Measurements from ENCODE around the gene DNAH9. TPM values are rescaled to one million over a fixed set of nuclear protein-coding genes. Genes with fewer than 3 reads are reported as not detected.

DNAH9 gene
- polyA plus RNA-seq, 2 of the 4 experiments (the other 2 are of a cell fraction), result 0.03 to 0.04 TPM

DNA sequence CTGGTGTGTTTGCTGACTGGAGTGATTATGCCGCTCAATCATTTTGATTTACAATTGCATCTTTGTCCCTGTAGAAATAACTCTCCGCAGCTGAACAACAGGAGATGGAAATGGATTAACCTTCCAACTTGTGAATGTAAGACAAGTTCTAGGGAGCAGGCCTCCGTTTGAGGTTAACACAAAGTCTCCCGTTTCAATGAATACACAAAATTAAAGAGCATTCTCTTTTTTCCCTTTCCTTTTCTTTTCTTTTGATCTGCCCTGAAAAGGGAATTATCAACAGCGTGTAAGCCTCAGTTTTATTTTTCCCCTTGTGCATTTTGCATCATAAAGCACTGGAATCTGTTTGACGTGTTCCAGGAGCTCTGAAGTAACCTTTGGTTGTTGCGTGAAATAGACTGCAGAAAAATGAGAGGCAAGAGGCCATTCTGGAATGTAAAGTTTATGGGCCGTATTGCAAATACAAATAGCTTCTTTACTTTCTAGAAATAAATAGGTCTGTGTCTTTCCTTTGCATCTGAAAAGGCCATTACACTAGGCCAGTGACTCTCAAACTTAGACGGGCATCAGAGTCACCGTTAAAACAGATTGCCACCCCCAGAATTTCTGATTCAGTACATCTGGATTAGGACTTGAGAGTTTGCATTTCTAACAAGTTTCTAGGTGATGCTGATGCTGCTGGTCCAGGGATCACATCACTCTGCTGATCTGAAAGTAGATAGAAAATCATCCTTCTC, 234.3 kb downstream of the DNAH9 start:
- H3K9me3 ChIP-seq, result no peaks in the 10 kb centered on the region
- H3K4me2 ChIP-seq, result no peak overlapping the region
- H3K4me1 ChIP-seq, result no peaks in the 10 kb centered on the region
- no peak for DNase-seq (ENCODE audit: low read depth in 1 of 2, low spot score in 1 of 2)
- ChIA-PET POLR2A (no interaction called here), CTCF (interaction anchor here (1.4 kb wide), 1 partner anchor 10 kb away, joined by 3 read pairs; no protein-coding TSS in a partner anchor)
- WGBS (ENCODE audit: missing lambda C conversion rate), result 13% methylated on average over 10 of the region's 10 CpGs
- TF ChIP-seq KDM5A (IDR thresholded peaks at IDR 0.05) (no peak), GATA3 (IDR thresholded peaks at IDR 0.05; ENCODE audit: borderline replicate concordance) (no peak), SREBF2 (IDR thresholded peaks at IDR 0.05) (no peak), KDM1A (IDR thresholded peaks at IDR 0.05; ENCODE audit: low read depth) (no peak), ATOH8 (CRISPR knock-in tag; IDR thresholded peaks at IDR 0.05; ENCODE audit: low read depth) (no peak), ZFP36 (IDR thresholded peaks at IDR 0.05; ENCODE audit: borderline replicate concordance, partially characterized antibody) (no peak), USF2 (IDR thresholded peaks at IDR 0.05) (no peak), CHD2 (IDR thresholded peaks at IDR 0.05; ENCODE audit: low read length, partially characterized antibody) (no peak), HDAC2 (IDR thresholded peaks at IDR 0.05) (no peak), REST (IDR thresholded peaks at IDR 0.05) (no peak), RCOR1 (IDR thresholded peaks at IDR 0.05; ENCODE audit: low read depth, low read length) (no peak), RFX5 (IDR thresholded peaks at IDR 0.05) (no peak), FOSB (CRISPR knock-in tag; IDR thresholded peaks at IDR 0.05) (no peak), NR3C1 (IDR thresholded peaks at IDR 0.05) (no peak), ZNF302 (CRISPR knock-in tag; IDR thresholded peaks at IDR 0.05) (no peak), MAZ (IDR thresholded peaks at IDR 0.05; ENCODE audit: borderline replicate concordance, low read depth, low read length) (no peak), EHF (CRISPR knock-in tag; IDR thresholded peaks at IDR 0.05) (no peak)
- TF ChIP-seq, protein P1, sequence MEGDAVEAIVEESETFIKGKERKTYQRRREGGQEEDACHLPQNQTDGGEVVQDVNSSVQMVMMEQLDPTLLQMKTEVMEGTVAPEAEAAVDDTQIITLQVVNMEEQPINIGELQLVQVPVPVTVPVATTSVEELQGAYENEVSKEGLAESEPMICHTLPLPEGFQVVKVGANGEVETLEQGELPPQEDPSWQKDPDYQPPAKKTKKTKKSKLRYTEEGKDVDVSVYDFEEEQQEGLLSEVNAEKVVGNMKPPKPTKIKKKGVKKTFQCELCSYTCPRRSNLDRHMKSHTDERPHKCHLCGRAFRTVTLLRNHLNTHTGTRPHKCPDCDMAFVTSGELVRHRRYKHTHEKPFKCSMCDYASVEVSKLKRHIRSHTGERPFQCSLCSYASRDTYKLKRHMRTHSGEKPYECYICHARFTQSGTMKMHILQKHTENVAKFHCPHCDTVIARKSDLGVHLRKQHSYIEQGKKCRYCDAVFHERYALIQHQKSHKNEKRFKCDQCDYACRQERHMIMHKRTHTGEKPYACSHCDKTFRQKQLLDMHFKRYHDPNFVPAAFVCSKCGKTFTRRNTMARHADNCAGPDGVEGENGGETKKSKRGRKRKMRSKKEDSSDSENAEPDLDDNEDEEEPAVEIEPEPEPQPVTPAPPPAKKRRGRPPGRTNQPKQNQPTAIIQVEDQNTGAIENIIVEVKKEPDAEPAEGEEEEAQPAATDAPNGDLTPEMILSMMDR (IDR thresholded peaks at IDR 0.05), result no peak
- TF ChIP-seq, protein P2, sequence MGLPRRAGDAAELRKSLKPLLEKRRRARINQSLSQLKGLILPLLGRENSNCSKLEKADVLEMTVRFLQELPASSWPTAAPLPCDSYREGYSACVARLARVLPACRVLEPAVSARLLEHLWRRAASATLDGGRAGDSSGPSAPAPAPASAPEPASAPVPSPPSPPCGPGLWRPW (IDR thresholded peaks at IDR 0.05), result no peak
- no peak for ATAC-seq
- no peak for FAIRE-seq
- H3K27ac ChIP-seq, result no peak overlapping the region
- H3K4me3 ChIP-seq, result no peak overlapping the region

GRCh38 chr17:11836508-11836907, 238.2 kb downstream of the DNAH9 start:
- no peak for FAIRE-seq
- ChIA-PET POLR2A (interaction anchor here (0.6 kb wide), 1 partner anchor 78 kb away, joined by 7 read pairs; no protein-coding TSS in a partner anchor), CTCF (no interaction called here)
- no peak for ATAC-seq
- H3K4me3 ChIP-seq, result no peak overlapping the region
- no peak overlapping the region for H3K4me2 ChIP-seq
- no peak for DNase-seq (ENCODE audit: low read depth in 1 of 2, low spot score in 1 of 2)
- 2% methylated on average over 5 of the region's 5 CpGs for WGBS (ENCODE audit: missing lambda C conversion rate)
- H3K27ac ChIP-seq, result no peak overlapping the region
- no peaks in the 10 kb centered on the region for H3K4me1 ChIP-seq
- TF ChIP-seq CBX2 (IDR thresholded peaks at IDR 0.05; ENCODE audit: borderline replicate concordance, low read depth) (no peak), E2F6 (IDR thresholded peaks at IDR 0.05; ENCODE audit: borderline replicate concordance, low read depth) (no peak), EHMT2 (IDR thresholded peaks at IDR 0.05; ENCODE audit: low read depth) (no peak), BHLHE40 (IDR thresholded peaks at IDR 0.05; ENCODE audit: low read depth, low read length) (no peak), FOSB (CRISPR knock-in tag; IDR thresholded peaks at IDR 0.05) (no peak), FOSL2 (IDR thresholded peaks at IDR 0.05) (no peak), FOSL2 (CRISPR knock-in tag; IDR thresholded peaks at IDR 0.05) (no peak), NFE2L2 (conservative IDR thresholded peaks at IDR 0.05; ENCODE audit: low read length) (no peak), EP300 (IDR thresholded peaks at IDR 0.05) (no peak), POLR2A (IDR thresholded peaks at IDR 0.05; ENCODE audit: low read length) (no peak)
- no peaks in the 10 kb centered on the region for H3K9me3 ChIP-seq
